ENCODE results near the gene ZNF770. TPM values are rescaled to one million over a fixed set of nuclear protein-coding genes. Genes with fewer than 3 reads are reported as not detected.

Gene ZNF770
- total and polyA plus RNA-seq, 9 of the 15 experiments (the other 6 are each of a cell fraction or from before 2014, with no cell fraction given), result 3.4 to 50.8 (median 40.3) TPM

DNA sequence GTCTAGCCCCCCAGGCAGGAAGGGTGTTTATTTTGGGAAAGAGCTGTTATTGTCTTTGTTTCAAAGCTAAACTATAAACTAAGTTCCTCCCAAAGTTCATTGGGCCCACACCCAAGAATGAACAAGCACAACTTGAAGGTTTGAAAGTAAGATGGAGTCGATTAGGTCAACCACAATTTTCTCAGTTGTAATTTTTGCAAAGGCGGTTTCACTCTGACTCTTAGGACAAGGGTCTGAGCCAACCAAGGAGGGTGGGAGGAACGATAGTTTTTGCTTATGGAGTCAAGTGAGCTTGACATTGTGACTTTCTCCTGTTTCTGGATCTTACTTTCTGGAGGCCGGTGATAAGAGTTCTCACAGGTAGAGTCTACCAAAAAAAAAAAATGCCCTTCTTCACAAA lies 5.8 kb upstream of the ZNF770 start (continued):
- TF ChIP-seq, protein P1, sequence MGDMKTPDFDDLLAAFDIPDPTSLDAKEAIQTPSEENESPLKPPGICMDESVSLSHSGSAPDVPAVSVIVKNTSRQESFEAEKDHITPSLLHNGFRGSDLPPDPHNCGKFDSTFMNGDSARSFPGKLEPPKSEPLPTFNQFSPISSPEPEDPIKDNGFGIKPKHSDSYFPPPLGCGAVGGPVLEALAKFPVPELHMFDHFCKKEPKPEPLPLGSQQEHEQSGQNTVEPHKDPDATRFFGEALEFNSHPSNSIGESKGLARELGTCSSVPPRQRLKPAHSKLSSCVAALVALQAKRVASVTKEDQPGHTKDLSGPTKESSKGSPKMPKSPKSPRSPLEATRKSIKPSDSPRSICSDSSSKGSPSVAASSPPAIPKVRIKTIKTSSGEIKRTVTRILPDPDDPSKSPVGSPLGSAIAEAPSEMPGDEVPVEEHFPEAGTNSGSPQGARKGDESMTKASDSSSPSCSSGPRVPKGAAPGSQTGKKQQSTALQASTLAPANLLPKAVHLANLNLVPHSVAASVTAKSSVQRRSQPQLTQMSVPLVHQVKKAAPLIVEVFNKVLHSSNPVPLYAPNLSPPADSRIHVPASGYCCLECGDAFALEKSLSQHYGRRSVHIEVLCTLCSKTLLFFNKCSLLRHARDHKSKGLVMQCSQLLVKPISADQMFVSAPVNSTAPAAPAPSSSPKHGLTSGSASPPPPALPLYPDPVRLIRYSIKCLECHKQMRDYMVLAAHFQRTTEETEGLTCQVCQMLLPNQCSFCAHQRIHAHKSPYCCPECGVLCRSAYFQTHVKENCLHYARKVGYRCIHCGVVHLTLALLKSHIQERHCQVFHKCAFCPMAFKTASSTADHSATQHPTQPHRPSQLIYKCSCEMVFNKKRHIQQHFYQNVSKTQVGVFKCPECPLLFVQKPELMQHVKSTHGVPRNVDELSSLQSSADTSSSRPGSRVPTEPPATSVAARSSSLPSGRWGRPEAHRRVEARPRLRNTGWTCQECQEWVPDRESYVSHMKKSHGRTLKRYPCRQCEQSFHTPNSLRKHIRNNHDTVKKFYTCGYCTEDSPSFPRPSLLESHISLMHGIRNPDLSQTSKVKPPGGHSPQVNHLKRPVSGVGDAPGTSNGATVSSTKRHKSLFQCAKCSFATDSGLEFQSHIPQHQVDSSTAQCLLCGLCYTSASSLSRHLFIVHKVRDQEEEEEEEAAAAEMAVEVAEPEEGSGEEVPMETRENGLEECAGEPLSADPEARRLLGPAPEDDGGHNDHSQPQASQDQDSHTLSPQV (IDR thresholded peaks at IDR 0.05), result peak; percentile 99
- TF ChIP-seq ZNF583 (CRISPR knock-in tag; IDR thresholded peaks at IDR 0.05) (peak; percentile 89), MAFG (tag; conservative IDR thresholded peaks at IDR 0.05) (0 out of 2 replicates have a peak, but pooled peaks have one; percentile 4), BRCA1 (IDR thresholded peaks at IDR 0.05) (no peak), BRCA1 (CRISPR knock-in tag; IDR thresholded peaks at IDR 0.05) (no peak), ZNF830 (CRISPR knock-in tag; IDR thresholded peaks at IDR 0.05) (no peak), IFI16 (CRISPR knock-in tag; IDR thresholded peaks at IDR 0.05) (no peak), BHLHE40 (IDR thresholded peaks at IDR 0.05; ENCODE audit: low read length) (no peak), MTA1 (IDR thresholded peaks at IDR 0.05; ENCODE audit: borderline replicate concordance) (no peak), CBX3 (IDR thresholded peaks at IDR 0.05; ENCODE audit: borderline replicate concordance in 1 of 2, low read length in 2 of 2) (no peak), SREBF2 (CRISPR knock-in tag; IDR thresholded peaks at IDR 0.05) (no peak), KAT2B (IDR thresholded peaks at IDR 0.05; ENCODE audit: low read depth, low read length) (no peak), TAF7 (tag; IDR thresholded peaks at IDR 0.05) (peak; percentile 71), ZNF589 (CRISPR knock-in tag; IDR thresholded peaks at IDR 0.05; ENCODE audit: low read depth) (peak; percentile 95), ZBTB2 (IDR thresholded peaks at IDR 0.05) (peak; percentile 41; the same call in 1 of the 2 replicates), ZNF408 (CRISPR knock-in tag; IDR thresholded peaks at IDR 0.05; ENCODE audit: low read depth) (no peak), ETS2 (tag; IDR thresholded peaks at IDR 0.05; ENCODE audit: borderline replicate concordance, poor library complexity, severe bottlenecking) (no peak), CHD2 (IDR thresholded peaks at IDR 0.05; ENCODE audit: low read depth, low read length) (no peak), HNRNPL (IDR thresholded peaks at IDR 0.05; ENCODE audit: low read depth, low read length) (no peak), NCOR1 (IDR thresholded peaks at IDR 0.05) (no peak), POU5F1 (IDR thresholded peaks at IDR 0.05; ENCODE audit: borderline replicate concordance, low read depth, low read length, partially characterized antibody) (no peak)
- TF ChIP-seq, protein P2, sequence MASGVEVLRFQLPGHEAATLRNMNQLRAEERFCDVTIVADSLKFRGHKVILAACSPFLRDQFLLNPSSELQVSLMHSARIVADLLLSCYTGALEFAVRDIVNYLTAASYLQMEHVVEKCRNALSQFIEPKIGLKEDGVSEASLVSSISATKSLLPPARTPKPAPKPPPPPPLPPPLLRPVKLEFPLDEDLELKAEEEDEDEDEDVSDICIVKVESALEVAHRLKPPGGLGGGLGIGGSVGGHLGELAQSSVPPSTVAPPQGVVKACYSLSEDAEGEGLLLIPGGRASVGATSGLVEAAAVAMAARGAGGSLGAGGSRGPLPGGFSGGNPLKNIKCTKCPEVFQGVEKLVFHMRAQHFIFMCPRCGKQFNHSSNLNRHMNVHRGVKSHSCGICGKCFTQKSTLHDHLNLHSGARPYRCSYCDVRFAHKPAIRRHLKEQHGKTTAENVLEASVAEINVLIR (CRISPR knock-in tag; IDR thresholded peaks at IDR 0.05), result no peak
- TF ChIP-seq, protein P3, sequence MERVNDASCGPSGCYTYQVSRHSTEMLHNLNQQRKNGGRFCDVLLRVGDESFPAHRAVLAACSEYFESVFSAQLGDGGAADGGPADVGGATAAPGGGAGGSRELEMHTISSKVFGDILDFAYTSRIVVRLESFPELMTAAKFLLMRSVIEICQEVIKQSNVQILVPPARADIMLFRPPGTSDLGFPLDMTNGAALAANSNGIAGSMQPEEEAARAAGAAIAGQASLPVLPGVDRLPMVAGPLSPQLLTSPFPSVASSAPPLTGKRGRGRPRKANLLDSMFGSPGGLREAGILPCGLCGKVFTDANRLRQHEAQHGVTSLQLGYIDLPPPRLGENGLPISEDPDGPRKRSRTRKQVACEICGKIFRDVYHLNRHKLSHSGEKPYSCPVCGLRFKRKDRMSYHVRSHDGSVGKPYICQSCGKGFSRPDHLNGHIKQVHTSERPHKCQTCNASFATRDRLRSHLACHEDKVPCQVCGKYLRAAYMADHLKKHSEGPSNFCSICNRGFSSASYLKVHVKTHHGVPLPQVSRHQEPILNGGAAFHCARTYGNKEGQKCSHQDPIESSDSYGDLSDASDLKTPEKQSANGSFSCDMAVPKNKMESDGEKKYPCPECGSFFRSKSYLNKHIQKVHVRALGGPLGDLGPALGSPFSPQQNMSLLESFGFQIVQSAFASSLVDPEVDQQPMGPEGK (CRISPR knock-in tag; IDR thresholded peaks at IDR 0.05; ENCODE audit: borderline replicate concordance), result no peak

All from K562 (cell line).